CD14-positive monocyte (primary cell): Measurements from ENCODE around the gene PDE11A. TPM values are rescaled to one million over a fixed set of nuclear protein-coding genes. Genes with fewer than 3 reads are reported as not detected.

Experiments
- DNase-seq, 3 donors: peaks; one replicate each; pipeline ENCODE4 v3.0.0-alpha.2; 2011 to 2022
- H2AFZ ChIP-seq: 2 replicates; pipeline ENCODE4 v1.6.0; 2012; ENCODE audit warnings: mild to moderate bottlenecking, low read depth, low read length, inconsistent platforms; ENCODE audit not compliant: insufficient read depth, poor library complexity, severe bottlenecking
- H3K27ac ChIP-seq, 2 donors: 1 replicate in 1 of 2; 2 replicates in 1 of 2; pipeline ENCODE4 v1.5.1; 2012 to 2013; ENCODE audit warnings: low read length in 2 of 2, control low read depth in 1 of 2, inconsistent platforms in 1 of 2, low read depth in 1 of 2, mild to moderate bottlenecking in 1 of 2
- H3K27me3 ChIP-seq, 2 donors: one replicate each; pipeline versions ENCODE4 v1.6.0 to v1.6.1; 2011 to 2013; ENCODE audit warnings: low read length in 2 of 2; ENCODE audit not compliant: control insufficient read depth in 2 of 2, insufficient read depth in 2 of 2
- H3K36me3 ChIP-seq, 2 donors: replicated peaks in 1 of 2; 1 replicate in 1 of 2; 2 replicates in 1 of 2; pipeline versions ENCODE4 v1.5.1 to v1.6.1; 2012 to 2013; ENCODE audit warnings: low read length in 2 of 2, control low read depth in 1 of 2, inconsistent platforms in 1 of 2, mild to moderate bottlenecking in 1 of 2; ENCODE audit not compliant: insufficient read depth in 2 of 2, control insufficient read depth in 1 of 2
- H3K4me1 ChIP-seq, 2 donors: 1 replicate in 1 of 2; 2 replicates in 1 of 2; pipeline versions ENCODE4 v1.5.1 to v1.6.1; 2012 to 2013; ENCODE audit warnings: low read length in 2 of 2, control low read depth in 1 of 2, inconsistent platforms in 1 of 2, mild to moderate bottlenecking in 1 of 2, moderate library complexity in 1 of 2; ENCODE audit not compliant: insufficient read depth in 2 of 2, control insufficient read depth in 1 of 2
- H3K4me2 ChIP-seq: replicated peaks from 2 replicates; pipeline ENCODE3; 2012; ENCODE audit warnings: low read length, moderate library complexity, mild to moderate bottlenecking; ENCODE audit not compliant: poor library complexity, severe bottlenecking; ENCODE audit errors: extremely low read depth
- H3K4me3 ChIP-seq, 3 experiments: fragments of 200-600 bp in 1 of 3; sonication (generic) in 1 of 3; replicated peaks in 1 of 3; 1 replicate in 2 of 3; 2 replicates in 1 of 3; pipeline ENCODE4 v1.5.1; 2011 to 2013; ENCODE audit warnings: low read length in 3 of 3, mild to moderate bottlenecking in 3 of 3, control low read depth in 2 of 3, low read depth in 2 of 3, inconsistent platforms in 1 of 3, moderate library complexity in 1 of 3
- H3K79me2 ChIP-seq: 2 replicates; pipeline ENCODE4 v1.6.0; 2012; ENCODE audit warnings: mild to moderate bottlenecking, control low read depth, inconsistent platforms, low read length, moderate library complexity; ENCODE audit not compliant: insufficient read depth
- H3K9ac ChIP-seq: 2 replicates; pipeline ENCODE4 v1.6.0; 2017; ENCODE audit warnings: low read length, mild to moderate bottlenecking; ENCODE audit not compliant: insufficient read depth, poor library complexity, severe bottlenecking
- H3K9me3 ChIP-seq, 2 donors: replicated peaks in 1 of 2; 1 replicate in 1 of 2; 2 replicates in 1 of 2; pipeline versions ENCODE4 v1.5.1 to v1.6.1; 2012 to 2013; ENCODE audit warnings: low read length in 2 of 2, control low read depth in 1 of 2; ENCODE audit not compliant: control insufficient read depth in 1 of 2, insufficient read depth in 1 of 2
- H4K20me1 ChIP-seq: 2 replicates; pipeline ENCODE4 v1.6.0; 2012; ENCODE audit warnings: mild to moderate bottlenecking, low read length, control low read depth, moderate library complexity; ENCODE audit not compliant: insufficient read depth
- H3K27ac Mint-ChIP-seq, 7 donors: one replicate each; pipeline ENCODE4 v1.8.0; 2020; ENCODE audit warnings: mild to moderate bottlenecking in 7 of 7, mixed read lengths in 7 of 7, moderate library complexity in 6 of 7, inconsistent platforms in 2 of 7
- H3K27me3 Mint-ChIP-seq, 3 donors: one replicate each; pipeline ENCODE4 v1.8.0; 2021 to 2022; ENCODE audit warnings: low read depth in 3 of 3, mild to moderate bottlenecking in 3 of 3, mixed read lengths in 3 of 3, moderate library complexity in 3 of 3, inconsistent platforms in 1 of 3
- H3K36me3 Mint-ChIP-seq, 2 donors: one replicate each; pipeline ENCODE4 v1.8.0; 2020; ENCODE audit warnings: mixed read lengths in 2 of 2, inconsistent platforms in 1 of 2, mild to moderate bottlenecking in 1 of 2
- H3K4me1 Mint-ChIP-seq: one replicate; pipeline ENCODE4 v1.8.0; 2020; ENCODE audit warnings: mild to moderate bottlenecking, mixed read lengths
- H3K4me3 Mint-ChIP-seq, 2 donors: one replicate each; pipeline ENCODE4 v1.8.0; 2020; ENCODE audit warnings: mild to moderate bottlenecking in 2 of 2, mixed read lengths in 2 of 2, moderate library complexity in 1 of 2
- H3K9me3 Mint-ChIP-seq, 7 donors: one replicate each; pipeline ENCODE4 v1.8.0; 2020 to 2022; ENCODE audit warnings: mixed read lengths in 7 of 7, mild to moderate bottlenecking in 6 of 7, moderate library complexity in 6 of 7, inconsistent platforms in 2 of 7
- CTCF ChIP-seq: fragments of 200-600 bp; IDR thresholded peaks from one replicate; pipeline ENCODE4 v1.8.0; 2022; ENCODE audit warnings: antibody characterized with exemption, mild to moderate bottlenecking
- WGBS: methylation state at CpG from one replicate; pipeline ENCODE4 v1.1.5; 2013; ENCODE audit warnings: missing lambda C conversion rate; ENCODE audit not compliant: insufficient coverage; 5-methylcytosine and 5-hydroxymethylcytosine counted together
- intact Hi-C, 2 donors: fragments of 100-400 bp; cut with micrococcal nuclease; formaldehyde crosslinking; loops; one replicate each; pipeline versions ENCODE4 v1.15.0 to v1.15.1; 2023
- polyA plus RNA-seq, 3 donors: library from polyadenylated mRNA; depleted of rRNA in 1 of 3; unstranded in 2 of 3; stranded (reverse) in 1 of 3; fragments of 300-500 nt in 2 of 3; fragments of >200 nt in 1 of 3; fragmentation: Illumina TruSeq in 2 of 3; gene quantifications; 1 replicate in 2 of 3; 2 replicates in 1 of 3; pipeline ENCODE4 v1.2.3, GENCODE V29; 2012 to 2021

The PDE11A gene
- polyA plus RNA-seq, 3 donors: not detected

DNA sequence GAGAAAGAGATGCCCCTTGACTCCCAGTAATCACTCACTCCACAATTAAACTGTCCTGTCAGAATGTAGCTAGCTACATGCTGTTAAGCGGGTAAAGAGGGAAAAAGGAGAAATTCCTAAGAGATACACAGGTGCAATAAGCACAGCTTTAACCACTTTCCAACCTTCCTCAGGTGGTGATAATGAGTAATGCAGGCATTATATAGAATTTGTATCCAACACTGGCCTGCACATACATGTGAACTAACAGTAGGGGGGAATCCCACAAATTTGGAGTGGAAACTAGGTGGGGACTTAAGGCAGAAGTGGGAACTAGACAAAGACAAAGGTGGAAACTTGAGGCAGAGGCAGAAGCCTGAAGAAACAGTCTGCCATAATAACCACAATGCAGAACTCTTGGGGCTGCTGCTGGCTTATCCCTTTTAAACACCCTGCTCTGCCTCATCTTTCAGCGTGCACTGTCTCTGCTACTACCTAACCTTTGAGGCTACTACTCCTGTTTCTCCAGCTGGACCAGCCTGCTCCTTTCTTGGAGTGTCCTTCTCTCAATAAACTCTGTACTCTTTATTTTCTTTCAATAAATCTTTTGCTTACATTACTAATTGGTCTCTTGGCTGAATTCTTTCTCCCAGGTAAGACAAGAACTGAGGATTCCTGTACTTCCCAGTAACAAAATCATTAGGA lies 259.7 kb downstream of the PDE11A start:
- Histone ChIP-seq H4K20me1 (no peaks in the 10 kb centered on the region), H3K4me3 (no peak overlapping the region), H3K4me1 (no peaks in the 10 kb centered on the region), H3K4me2 (no peak overlapping the region), H3K36me3 (no peaks in the 10 kb centered on the region), H3K27me3 (no peaks in the 10 kb centered on the region), H3K79me2 (no peaks in the 10 kb centered on the region), H3K27ac (no peak overlapping the region), H3K9ac (no peak overlapping the region), H3K9me3 (no peaks in the 10 kb centered on the region), H2AFZ (no peak overlapping the region)
- TF ChIP-seq CTCF: no peak
- H3K9me3 Mint-ChIP-seq: peaks cover 0 to 4% (median 1%) of the 10 kb centered on the region in 7 donors
- no peaks in the 10 kb centered on the region for H3K4me1 Mint-ChIP-seq
- intact Hi-C loops: no loop called here
- H3K27ac Mint-ChIP-seq: no peak overlapping the region
- H3K27me3 Mint-ChIP-seq: peaks cover 0 to 2% (median 0%) of the 10 kb centered on the region in 3 donors
- H3K36me3 Mint-ChIP-seq: no peaks in the 10 kb centered on the region
- H3K4me3 Mint-ChIP-seq: no peak overlapping the region
- 100% methylated on average over 1 of the region's 2 CpGs for WGBS
- DNase-seq: no peak

DNA sequence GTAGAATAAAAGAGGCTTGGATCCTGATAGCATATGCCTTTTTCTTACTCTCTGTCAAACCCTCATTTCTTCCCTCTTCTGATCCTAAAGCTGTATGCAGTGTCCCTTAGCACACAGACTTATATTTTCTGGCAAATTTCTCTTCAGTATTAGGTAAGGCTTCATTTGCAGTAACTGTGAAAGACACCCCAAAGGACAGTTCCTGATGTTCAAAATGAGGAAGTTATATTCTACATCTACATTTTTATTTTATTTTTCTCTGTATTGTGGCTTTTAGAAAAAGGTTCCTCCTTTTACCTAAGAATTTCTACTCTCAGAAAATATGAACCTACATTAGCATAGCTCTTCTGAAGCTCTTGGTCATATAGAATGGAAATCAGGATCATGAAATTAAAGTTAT lies 261.7 kb downstream of the PDE11A start:
- Histone ChIP-seq H3K79me2 (no peaks in the 10 kb centered on the region), H4K20me1 (no peaks in the 10 kb centered on the region), H3K4me2 (no peak overlapping the region), H3K27me3 (no peaks in the 10 kb centered on the region), H3K36me3 (no peaks in the 10 kb centered on the region), H3K9me3 (no peaks in the 10 kb centered on the region), H3K27ac (no peak overlapping the region), H3K9ac (no peak overlapping the region), H3K4me3 (no peak overlapping the region), H2AFZ (no peak overlapping the region), H3K4me1 (no peaks in the 10 kb centered on the region)
- Mint-ChIP-seq H3K4me1 (no peaks in the 10 kb centered on the region), H3K27me3 (peaks cover 0 to 2% (median 0%) of the 10 kb centered on the region in 3 donors), H3K4me3 (no peak overlapping the region), H3K9me3 (peaks cover 0 to 5% (median 2%) of the 10 kb centered on the region in 7 donors), H3K36me3 (no peaks in the 10 kb centered on the region), H3K27ac (no peak overlapping the region)
- intact Hi-C loops: no loop called here
- DNase-seq: no peak
- TF ChIP-seq CTCF: no peak
